IMR-90 (cell line): ENCODE measurements around the gene IL4R. TPM values are rescaled to one million over a fixed set of nuclear protein-coding genes. Genes with fewer than 3 reads are reported as not detected.
A peak's percentile ranks its signal among the peaks of the same experiment; 100 is the strongest.

Source experiments
- ATAC-seq: fragments of 200-7000 bp; cut with Tn5 transposase; 2 replicates; pipeline ENCODE4 v1.9.1; 2020; ENCODE audit warnings: low read depth, mild to moderate bottlenecking, moderate library complexity
- BruUV-seq: library from RNA; stranded (reverse); fragments of 400-500 nt; replicated peaks from 2 replicates; lab custom pipeline; 2021; lab: Mats Ljungman, UMichigan
- CTCF ChIA-PET: fragments of 300-600 bp; formaldehyde crosslinking; extraction: SDS; loops from one replicate; lab custom pipeline; 2021; ENCODE audit warnings: antibody characterized with exemption; lab: Yijun Ruan, JAX
- POLR2A ChIA-PET: fragments of 300-600 bp; sonication (Branson Sonifier 250); formaldehyde crosslinking; loops from one replicate; lab custom pipeline; 2022; ENCODE audit warnings: antibody characterized with exemption; ENCODE audit not compliant: unreplicated experiment; lab: Charles Lee
- DNase-seq: peaks from one replicate; pipeline ENCODE4 v3.0.0; 2013
- H2AFZ ChIP-seq: replicated peaks from 2 replicates; pipeline ENCODE3; 2013; ENCODE audit warnings: low read length, mild to moderate bottlenecking; ENCODE audit not compliant: poor library complexity
- H2AK5ac ChIP-seq: 2 replicates; pipeline ENCODE4 v1.6.1; 2013; ENCODE audit warnings: low read depth, low read length, inconsistent platforms
- H2AK9ac ChIP-seq: replicated peaks from 2 replicates; pipeline ENCODE3; 2013; ENCODE audit warnings: mild to moderate bottlenecking, low read depth, low read length, moderate library complexity; ENCODE audit not compliant: poor library complexity
- H2BK120ac ChIP-seq: 2 replicates; pipeline ENCODE4 v1.6.1; 2013; ENCODE audit warnings: low read depth, low read length, inconsistent platforms
- H2BK15ac ChIP-seq: 3 replicates; pipeline ENCODE4 v1.6.1; 2013; ENCODE audit warnings: low read depth, low read length, inconsistent platforms
- H2BK20ac ChIP-seq: 2 replicates; pipeline ENCODE4 v1.6.1; 2013; ENCODE audit warnings: low read depth, mild to moderate bottlenecking, inconsistent platforms, low read length, moderate library complexity
- H2BK5ac ChIP-seq: 2 replicates; pipeline ENCODE4 v1.6.1; 2013; ENCODE audit warnings: mild to moderate bottlenecking, low read depth, low read length, inconsistent platforms; ENCODE audit not compliant: poor library complexity, severe bottlenecking
- H3K14ac ChIP-seq: replicated peaks from 2 replicates; pipeline ENCODE4 v1.6.1; 2013; ENCODE audit warnings: low read depth, low read length, inconsistent platforms
- H3K18ac ChIP-seq: 2 replicates; pipeline ENCODE4 v1.6.1; 2013; ENCODE audit warnings: low read depth, low read length, control low read depth
- H3K23ac ChIP-seq: 2 replicates; pipeline ENCODE4 v1.6.1; 2013; ENCODE audit warnings: low read depth, low read length, inconsistent platforms
- H3K27ac ChIP-seq: 2 replicates; pipeline ENCODE4 v1.5.1; 2013; ENCODE audit warnings: mild to moderate bottlenecking, control low read depth, low read length; ENCODE audit not compliant: insufficient read depth
- H3K27me3 ChIP-seq: 2 replicates; pipeline ENCODE4 v1.6.1; 2013; ENCODE audit warnings: low read length; ENCODE audit not compliant: control insufficient read depth, insufficient read depth
- H3K36me3 ChIP-seq: 2 replicates; pipeline ENCODE4 v1.6.1; 2013; ENCODE audit warnings: low read length, mixed read lengths; ENCODE audit not compliant: control insufficient read depth, insufficient read depth
- H3K4ac ChIP-seq: 2 replicates; pipeline ENCODE4 v1.6.1; 2013; ENCODE audit warnings: low read depth, low read length, inconsistent platforms
- H3K4me1 ChIP-seq: 2 replicates; pipeline ENCODE4 v1.6.1; 2013; ENCODE audit warnings: low read length, mixed read lengths; ENCODE audit not compliant: control insufficient read depth, insufficient read depth
- H3K4me2 ChIP-seq: 2 replicates; pipeline ENCODE4 v1.6.1; 2013; ENCODE audit warnings: low read depth, mild to moderate bottlenecking, control low read depth, low read length, moderate library complexity
- H3K4me3 ChIP-seq: 2 replicates; pipeline ENCODE4 v1.5.1; 2013; ENCODE audit warnings: low read depth, mild to moderate bottlenecking, control low read depth, low read length, moderate library complexity; ENCODE audit not compliant: insufficient read depth
- H3K56ac ChIP-seq: 2 replicates; pipeline ENCODE4 v1.6.1; 2013; ENCODE audit warnings: low read length, inconsistent platforms; ENCODE audit not compliant: insufficient read depth; ENCODE audit errors: extremely low read depth
- H3K79me1 ChIP-seq, 2 experiments: 2 replicates each; pipeline ENCODE4 v1.6.1; 2013; ENCODE audit warnings: low read length in 2 of 2, inconsistent platforms in 1 of 2, low read depth in 1 of 2
- H3K9ac ChIP-seq: 2 replicates; pipeline ENCODE4 v1.6.1; 2013; ENCODE audit warnings: low read depth, low read length, control low read depth
- H3K9me1 ChIP-seq: 2 replicates; pipeline ENCODE4 v1.6.1; 2013; ENCODE audit warnings: low read length, inconsistent platforms; ENCODE audit not compliant: insufficient read depth
- H3K9me3 ChIP-seq: 2 replicates; pipeline ENCODE4 v1.6.1; 2013; ENCODE audit warnings: low read length; ENCODE audit not compliant: control insufficient read depth, insufficient read depth
- H4K20me1 ChIP-seq: 2 replicates; pipeline ENCODE4 v1.6.1; 2013; ENCODE audit warnings: low read length, inconsistent platforms; ENCODE audit not compliant: insufficient read depth
- H4K5ac ChIP-seq: 2 replicates; pipeline ENCODE4 v1.6.1; 2013; ENCODE audit warnings: mild to moderate bottlenecking, low read depth, low read length, control low read depth
- H4K8ac ChIP-seq, 2 experiments: 2 replicates each; pipeline ENCODE4 v1.6.1; 2013; ENCODE audit warnings: low read depth in 2 of 2, low read length in 2 of 2, control low read depth in 1 of 2, inconsistent platforms in 1 of 2
- H4K91ac ChIP-seq: 2 replicates; pipeline ENCODE4 v1.6.1; 2013; ENCODE audit warnings: low read depth, low read length, inconsistent platforms; ENCODE audit not compliant: insufficient read depth
- BHLHE40 ChIP-seq: fragments of 150-350 bp; IDR thresholded peaks from 2 replicates; pipeline ENCODE4 v1.6.1; 2016; ENCODE audit warnings: mild to moderate bottlenecking, low read depth, low read length
- FOS ChIP-seq: fragments of 150-350 bp; IDR thresholded peaks from 2 replicates; pipeline ENCODE4 v1.6.1; 2016; ENCODE audit warnings: low read depth, low read length
- NFE2L2 ChIP-seq: fragments of 150-350 bp; IDR thresholded peaks from 2 replicates; pipeline ENCODE4 v1.6.1; 2016; ENCODE audit warnings: low read depth, mild to moderate bottlenecking, low read length
- RAD21 ChIP-seq: IDR thresholded peaks from 2 replicates; pipeline ENCODE4 v1.6.1; 2012; ENCODE audit warnings: low read length, improper control_type of control experiment
- WGBS, 2 experiments: methylation state at CpG; one replicate each; pipeline versions ENCODE4 v1.1.5 to v1.1.7; 2013; ENCODE audit warnings: missing lambda C conversion rate in 2 of 2; ENCODE audit not compliant: insufficient read length in 1 of 2; ENCODE audit errors: extremely low coverage in 2 of 2; 5-methylcytosine and 5-hydroxymethylcytosine counted together
- dilution Hi-C: fragments of 300-500 bp; cut with HindIII; formaldehyde crosslinking; loops from one replicate; pipeline ENCODE4 v1.14.3; 2018; ENCODE audit warnings: low sequenced_read_pairs; ENCODE audit not compliant: unreplicated experiment
- in situ Hi-C: fragments of 300-500 bp; cut with MboI; formaldehyde crosslinking; loops from 3 replicates; pipeline ENCODE4 v1.14.3; 2019; ENCODE audit warnings: low sequenced_read_pairs, inconsistent platforms, mixed read lengths
- intact Hi-C: fragments of 100-400 bp; cut with micrococcal nuclease; formaldehyde crosslinking; loops from 2 replicates; pipeline ENCODE4 v1.10.0; 2022
- polyA plus RNA-seq, 3 experiments: library from polyadenylated mRNA; depleted of rRNA; stranded (reverse); fragments of >200 nt; gene quantifications; 2 replicates each; pipeline ENCODE4 v1.2.3, GENCODE V29; 2012; ENCODE audit warnings: low replicate concordance in 1 of 3
- total RNA-seq: library from RNA; depleted of rRNA; stranded (reverse); fragments of >200 nt; gene quantifications from 2 replicates; pipeline ENCODE4 v1.2.3, GENCODE V29; 2012

Gene IL4R
- total and polyA plus RNA-seq, 2 of the 4 experiments (the other 2 are of a cell fraction), result 6.3 to 18.7 TPM

DNA sequence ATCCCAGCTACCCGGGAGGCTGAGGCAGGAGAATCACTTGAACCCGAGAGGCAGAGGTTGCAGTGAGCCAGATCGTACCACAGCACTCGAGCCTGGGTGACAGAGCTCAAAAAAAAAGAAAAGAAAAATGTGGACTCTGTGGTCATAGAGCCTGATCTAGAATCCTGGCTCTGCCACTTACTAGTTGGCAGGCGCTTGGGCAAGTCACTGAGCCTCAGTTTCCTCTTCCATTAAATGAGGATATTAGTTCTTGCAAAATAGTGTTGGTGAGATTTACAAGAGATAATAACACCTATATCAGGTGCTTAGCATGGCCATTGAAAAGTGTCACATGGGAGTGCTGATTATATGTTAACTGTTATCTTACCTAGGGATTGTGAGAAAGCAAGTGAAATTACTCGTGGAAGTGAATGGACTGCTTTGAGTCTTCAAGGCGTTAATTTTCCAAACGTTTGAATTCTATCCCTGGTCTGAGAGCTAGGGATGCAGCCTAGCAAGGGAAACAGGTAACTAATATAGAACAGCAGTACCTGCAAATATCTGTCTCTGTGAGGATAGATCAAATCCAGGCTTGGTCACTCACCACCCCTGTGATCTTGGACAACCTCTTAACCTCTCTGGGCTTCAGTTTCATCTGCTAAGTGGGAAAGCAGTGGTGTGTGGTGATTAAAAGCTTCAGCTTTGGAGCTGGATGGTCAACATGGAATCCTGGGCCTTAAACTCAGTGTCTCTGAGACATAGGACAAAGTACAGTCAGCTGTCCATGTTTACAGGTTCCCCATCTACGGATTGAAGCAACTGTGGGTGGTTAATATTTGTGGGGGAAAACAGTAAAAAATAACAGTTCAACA, 44.2 kb upstream of the IL4R start:
- Histone ChIP-seq H3K9ac (no peak overlapping the region), H4K5ac (peak overlapping the region; percentile 84), H3K9me3 (no peaks in the 10 kb centered on the region), H3K4me3 (no peak overlapping the region), H4K20me1 (no peaks in the 10 kb centered on the region), H2AK9ac (no peak overlapping the region), H3K4me2 (peak overlapping the region; percentile 80), H2AFZ (no peak overlapping the region), H4K8ac (peak overlapping the region; percentile 100), H3K18ac (no peak overlapping the region), H2AK5ac (peak overlapping the region; percentile 54), H3K79me1 (peaks cover 16 to 39% of the 10 kb centered on the region in 2 experiments), H2BK120ac (peak overlapping the region; percentile 92; the same call in 1 of the 2 replicates), H4K91ac (peak overlapping the region; percentile 47), H2BK5ac (no peak overlapping the region), H2BK20ac (0 out of 2 replicates have a peak overlapping the region, but pooled peaks have one; percentile 12), H3K56ac (no peak overlapping the region), H3K4me1 (peaks cover 4% of the 10 kb centered on the region), H3K14ac (0 out of 2 replicates have a peak overlapping the region, but pooled peaks have one; percentile 99), H3K27me3 (no peaks in the 10 kb centered on the region), H3K27ac (no peak overlapping the region), H3K36me3 (no peaks in the 10 kb centered on the region), H3K4ac (peak overlapping the region; percentile 99), H3K9me1 (peaks cover 17% of the 10 kb centered on the region), H3K23ac (no peak overlapping the region; the same call in 1 of the 2 replicates), H2BK15ac (no peak overlapping the region; the same call in 2 of the 3 replicates)
- ChIA-PET CTCF (no interaction called here), POLR2A (no interaction called here)
- WGBS, 2 experiments, result 81% methylated on average over 4 of the region's 9 CpGs; no CpG with 5 or more reads in 1 of the 2 experiments
- TF ChIP-seq BHLHE40, result no peak
- TF ChIP-seq NFE2L2, result no peak
- TF ChIP-seq FOS, result no peak
- TF ChIP-seq RAD21, result no peak
- intact Hi-C loops, result loop anchor here (5.0 kb wide), 1 partner anchor 43 kb away; the partner anchor contains the start of gene IL4R
- DNase-seq (no peak), ATAC-seq (no peak)
- dilution Hi-C loops, result no loop called here
- in situ Hi-C loops, result loop anchor here (5.0 kb wide), 1 partner anchor 43 kb away; the partner anchor contains the start of gene IL4R
- no TSS peak for BruUV-seq
